Stimulated activated CD4-positive, alpha-beta T cell treated with anti-CD3 and anti-CD28 coated beads, Interleukin-4, amount 100 ng/mL, for 24 hours (primary cell): ENCODE measurements around the gene RUFY3.
"Not testable (repeated sequence)": the region's sequence is repeated elsewhere in the genome, so short reads cannot be mapped to it uniquely, and the experiment has no call there.

ENCODE experiments used
- DNase-seq: peaks from one replicate; pipeline ENCODE4 v3.0.0-alpha.2; 2020

Gene RUFY3, protein sequence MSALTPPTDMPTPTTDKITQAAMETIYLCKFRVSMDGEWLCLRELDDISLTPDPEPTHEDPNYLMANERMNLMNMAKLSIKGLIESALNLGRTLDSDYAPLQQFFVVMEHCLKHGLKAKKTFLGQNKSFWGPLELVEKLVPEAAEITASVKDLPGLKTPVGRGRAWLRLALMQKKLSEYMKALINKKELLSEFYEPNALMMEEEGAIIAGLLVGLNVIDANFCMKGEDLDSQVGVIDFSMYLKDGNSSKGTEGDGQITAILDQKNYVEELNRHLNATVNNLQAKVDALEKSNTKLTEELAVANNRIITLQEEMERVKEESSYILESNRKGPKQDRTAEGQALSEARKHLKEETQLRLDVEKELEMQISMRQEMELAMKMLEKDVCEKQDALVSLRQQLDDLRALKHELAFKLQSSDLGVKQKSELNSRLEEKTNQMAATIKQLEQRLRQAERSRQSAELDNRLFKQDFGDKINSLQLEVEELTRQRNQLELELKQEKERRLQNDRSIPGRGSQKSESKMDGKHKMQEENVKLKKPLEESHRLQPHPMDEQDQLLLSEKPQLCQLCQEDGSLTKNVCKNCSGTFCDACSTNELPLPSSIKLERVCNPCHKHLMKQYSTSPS

DNA sequence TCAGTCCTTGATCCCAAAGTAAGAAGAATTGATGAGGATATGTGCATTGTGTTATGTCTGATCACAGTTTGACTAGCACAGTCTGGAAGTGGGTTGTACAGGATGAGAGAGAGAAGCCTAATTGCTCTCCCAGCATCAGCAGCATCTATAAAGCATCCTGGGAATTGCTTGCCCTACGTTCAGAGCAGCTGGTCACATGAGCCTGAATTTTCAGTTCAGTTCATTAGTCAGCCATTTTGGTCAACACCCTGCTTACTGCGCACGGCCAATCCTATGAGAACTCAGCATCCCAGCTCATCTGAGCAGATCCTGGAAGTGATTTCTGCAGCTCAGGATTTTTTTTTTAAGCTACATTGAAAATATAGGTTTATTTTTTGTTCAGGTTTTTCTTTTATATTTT, at the start of gene RUFY3:
RUFY3 (plus strand) TSS at position 218 of the 400 bp plus-strand sequence. CDS start 610 bp downstream, outside the sequence.
- no peak for DNase-seq

DNA sequence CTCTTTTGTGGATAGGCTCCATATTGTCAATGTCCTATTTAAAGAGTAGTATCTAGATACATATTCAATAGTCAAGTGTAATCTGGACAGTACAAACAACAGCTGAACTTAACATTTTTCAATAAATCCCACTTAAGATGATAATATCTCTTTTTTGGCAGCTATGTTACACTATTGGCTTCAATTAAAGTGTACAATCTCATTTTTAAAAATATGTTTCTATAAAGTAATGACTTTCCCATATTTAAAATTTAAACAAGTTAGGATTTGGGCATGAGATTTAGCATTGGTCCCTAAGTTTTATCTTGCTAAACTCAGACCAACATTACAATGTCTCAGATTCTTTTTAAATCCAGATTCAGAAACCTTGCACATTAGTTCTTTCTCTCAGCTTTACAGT, 47.6 kb upstream of the RUFY3 start:
- no peak for DNase-seq

GRCh38 chr4:70674731-70675130, 47.0 kb upstream of the RUFY3 start:
- DNase-seq, result no peak

GRCh38 chr4:70676554-70677090, 45.1 kb upstream of the RUFY3 start:
- no peak for DNase-seq

DNA sequence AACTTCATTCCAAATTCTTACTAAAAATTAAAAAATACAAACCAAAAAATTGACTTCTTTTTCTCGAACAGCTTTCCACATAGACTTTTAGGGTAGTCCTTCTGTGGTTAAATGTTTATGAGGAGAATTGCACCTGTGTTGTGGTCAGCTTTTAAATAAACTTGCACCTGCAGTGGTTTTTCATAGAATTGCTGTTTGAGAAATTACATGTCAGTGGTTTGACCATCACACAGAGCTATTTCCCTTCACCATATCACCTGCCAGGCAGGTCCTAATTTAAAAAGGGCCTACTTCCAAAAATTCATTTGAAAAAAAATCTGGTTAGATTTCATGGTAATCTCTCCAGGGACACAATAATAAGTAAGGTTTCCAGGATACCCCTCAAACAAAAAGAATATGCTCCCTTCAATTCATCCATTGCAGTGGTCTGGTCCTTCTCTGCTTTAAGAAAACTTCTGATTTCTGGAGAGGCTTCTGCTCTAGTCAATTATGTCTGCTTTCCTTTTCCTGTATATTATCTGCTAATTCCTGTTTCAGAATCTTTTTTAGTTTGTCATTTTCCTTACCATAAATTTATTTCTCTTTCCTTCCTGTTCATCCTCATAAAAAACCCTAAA, 43.3 kb upstream of the RUFY3 start:
- no peak for DNase-seq

DNA sequence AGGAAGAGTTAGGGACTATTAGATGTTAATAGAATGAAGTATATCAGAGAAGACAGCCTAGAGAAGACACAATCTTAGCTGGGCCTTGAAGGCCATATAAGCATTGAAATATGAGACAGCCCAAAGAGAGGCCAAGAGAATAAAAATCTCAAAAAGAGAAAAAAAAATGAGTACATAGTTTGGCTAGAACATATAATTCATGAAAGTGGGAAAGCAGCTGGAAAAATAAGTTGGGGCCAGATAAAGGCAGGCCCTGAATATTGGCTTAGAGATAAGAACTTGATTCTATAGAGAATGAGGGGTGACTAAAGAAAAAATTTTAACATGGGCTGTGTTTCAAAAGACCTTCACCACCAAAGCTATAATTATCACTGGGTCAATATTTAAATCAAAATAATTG, 40.8 kb upstream of the RUFY3 start:
- no peak for DNase-seq

GRCh38 chr4:70681704-70682103, 40.1 kb upstream of the RUFY3 start:
- DNase-seq, result no peak

GRCh38 chr4:70682142-70682541, 39.6 kb upstream of the RUFY3 start:
- DNase-seq, result not testable (repeated sequence)

DNA sequence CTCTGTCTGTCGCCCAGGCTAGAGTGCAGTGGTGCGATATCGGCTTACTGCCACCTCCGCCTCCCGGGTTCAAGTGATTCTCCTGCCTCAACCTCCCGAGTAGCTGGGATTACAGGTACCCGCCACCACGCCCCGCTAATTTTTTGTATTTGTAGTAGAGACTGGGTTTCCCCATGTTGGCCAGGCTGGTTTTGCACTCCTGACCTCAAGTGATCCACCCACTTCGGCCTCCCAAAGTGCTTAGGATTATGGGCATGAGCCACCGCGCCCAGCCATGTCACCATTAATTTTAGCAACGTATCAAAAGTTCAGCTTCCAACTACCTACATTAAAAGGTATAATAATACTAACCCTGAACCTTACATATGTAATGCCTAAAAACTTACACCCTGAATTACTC, 34.4 kb upstream of the RUFY3 start:
- DNase-seq, result peak; percentile 17

- peak; percentile 96 for DNase-seq
These were observed 33.7 kb upstream of the RUFY3 start, which contains the start of gene UTP3 for GRCh38 chr4:70687821-70688794. Gene UTP3, plus strand, starts transcription at chr4:70688532. Its CDS starts 146 bp downstream, at chr4:70688678.

- DNase-seq, result no peak
These were observed 33.0 kb upstream of the RUFY3 start for GRCh38 chr4:70688795-70689231.

GRCh38 chr4:70691661-70692060, 30.1 kb upstream of the RUFY3 start:
- no peak for DNase-seq

- DNase-seq, result not testable (repeated sequence)
These were observed 27.1 kb upstream of the RUFY3 start for GRCh38 chr4:70694633-70695032.

- not testable (repeated sequence) for DNase-seq
These were observed 23.3 kb upstream of the RUFY3 start for GRCh38 chr4:70698435-70698834.

- no peak for DNase-seq
These were observed 21.1 kb upstream of the RUFY3 start for GRCh38 chr4:70700712-70701111.

- DNase-seq, result no peak
These were observed 20.5 kb upstream of the RUFY3 start for GRCh38 chr4:70701271-70701670.

GRCh38 chr4:70702592-70702991, 19.2 kb upstream of the RUFY3 start:
- not testable (repeated sequence) for DNase-seq

DNA sequence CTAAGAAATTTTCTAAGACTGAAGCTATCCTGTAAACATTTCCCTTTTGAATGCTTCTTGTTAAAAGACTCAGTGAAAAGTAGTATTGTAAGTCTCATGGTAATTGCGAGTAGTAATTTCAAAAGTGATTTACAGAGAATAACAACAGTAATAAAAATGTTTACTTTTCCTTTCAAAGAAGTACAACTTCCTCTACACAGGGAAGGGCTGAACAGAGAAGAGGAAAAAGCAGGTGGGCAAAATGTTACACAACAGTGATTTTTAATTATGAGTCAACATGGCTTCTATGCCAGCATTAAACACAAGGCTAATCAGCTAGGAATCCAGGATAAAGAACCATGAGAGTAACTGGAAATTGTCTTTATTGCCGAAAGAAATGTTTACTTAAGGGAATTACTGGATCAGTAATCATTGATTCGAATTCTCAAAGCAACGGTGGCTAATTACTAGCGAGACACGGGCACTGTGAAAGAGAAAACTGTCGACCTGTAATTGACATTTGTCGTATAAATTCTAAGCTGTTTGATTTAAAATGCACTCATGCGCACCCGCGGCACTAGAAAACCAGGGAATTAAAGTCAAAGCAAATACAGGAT, 18.0 kb upstream of the RUFY3 start:
- DNase-seq, result no peak

GRCh38 chr4:70704215-70704930, 17.4 kb upstream of the RUFY3 start:
- DNase-seq, result peak; percentile 54

DNA sequence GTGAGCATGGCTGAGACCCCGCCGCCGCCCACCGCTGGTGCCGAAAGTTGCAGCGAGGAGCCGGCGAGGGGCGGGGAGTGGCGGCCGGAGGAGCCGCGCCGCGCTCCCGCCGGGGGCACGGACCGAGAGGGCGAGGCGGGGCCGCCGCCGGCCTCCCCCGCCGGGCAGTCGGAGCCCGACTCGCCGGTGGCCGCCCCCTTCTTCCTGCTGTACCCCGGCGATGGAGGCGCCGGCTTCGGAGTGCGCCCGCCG, 16.9 kb upstream of the RUFY3 start:
- peak; percentile 28 for DNase-seq
